HCT116 (cell line): Measurements from ENCODE around the gene SMIM20. TPM values are rescaled to one million over a fixed set of nuclear protein-coding genes. Genes with fewer than 3 reads are reported as not detected.

ENCODE experiments used
- ATAC-seq: fragments of 200-7000 bp; cut with Tn5 transposase; 2 replicates; pipeline ENCODE4 v1.9.1; 2020; ENCODE audit warnings: mild to moderate bottlenecking, moderate library complexity
- BruUV-seq: library from RNA; stranded (reverse); fragments of 400-500 nt; replicated peaks from 2 replicates; lab custom pipeline; 2021; lab: Mats Ljungman, UMichigan
- CTCF ChIA-PET: fragments of 300-600 bp; sonication (Branson Sonifier 250); formaldehyde crosslinking; loops from one replicate; lab custom pipeline; 2021; ENCODE audit warnings: antibody characterized with exemption; lab: Charles Lee
- POLR2A ChIA-PET: fragments of 300-600, 350-600 bp; sonication (Branson Sonifier 250); formaldehyde crosslinking; loops from one replicate; lab custom pipeline; 2021; ENCODE audit warnings: antibody characterized with exemption; lab: Charles Lee
- RAD21 ChIA-PET, 2 experiments: fragments of 300-600 bp; sonication (Branson Sonifier 250); formaldehyde crosslinking; loops; one replicate each; lab custom pipeline; 2023; ENCODE audit warnings: low total read pairs in 2 of 2; ENCODE audit not compliant: uncharacterized antibody in 2 of 2, unreplicated experiment in 2 of 2, low non-redundant PET in 1 of 2; lab: Charles Lee
- DNase-seq: peaks from one replicate; pipeline ENCODE4 v3.0.0-alpha.2; 2010; ENCODE audit warnings: low read depth, low spot score
- H2AFZ ChIP-seq: fragments of 200-600 bp; shearing (Covaris generic), sonication (generic); 2 replicates; pipeline ENCODE4 v1.6.1; 2017; ENCODE audit warnings: low read depth, mixed run types, mixed read lengths, antibody characterized with exemption, low read length; ENCODE audit not compliant: poor library complexity, severe bottlenecking
- H3K27ac ChIP-seq: 2 replicates; pipeline ENCODE4 v1.5.1; 2012; ENCODE audit warnings: low read depth, low read length
- H3K27me3 ChIP-seq: fragments of 200-600 bp; sonication (generic); 2 replicates; pipeline ENCODE4 v1.6.1; 2016; ENCODE audit warnings: mixed run types, low read length, mixed read lengths; ENCODE audit not compliant: insufficient read depth
- H3K36me3 ChIP-seq, 2 experiments: fragments of 200-500 bp in 1 of 2; fragments of 200-600 bp in 1 of 2; sonication (Bioruptor generic) in 1 of 2; sonication (generic) in 1 of 2; 2 replicates each; pipeline versions ENCODE4 v1.5.1 to v1.6.1; 2014 to 2016; ENCODE audit warnings: low read length in 2 of 2, inconsistent platforms in 1 of 2, mixed read lengths in 1 of 2, mixed run types in 1 of 2; ENCODE audit not compliant: insufficient read depth in 2 of 2, control insufficient read depth in 1 of 2
- H3K4me1 ChIP-seq, 2 experiments: fragments of 200-600 bp in 1 of 2; sonication (generic) in 1 of 2; 2 replicates each; pipeline versions ENCODE4 v1.5.1 to v1.6.1; 2012 to 2017; ENCODE audit warnings: low read length in 2 of 2, inconsistent platforms in 1 of 2, mild to moderate bottlenecking in 1 of 2, mixed read lengths in 1 of 2, mixed run types in 1 of 2, moderate library complexity in 1 of 2; ENCODE audit not compliant: insufficient read depth in 2 of 2, control insufficient read depth in 1 of 2
- H3K4me2 ChIP-seq: fragments of 200-600 bp; sonication (generic); 2 replicates; pipeline ENCODE4 v1.6.1; 2017; ENCODE audit warnings: mixed run types, low read length, mixed read lengths
- H3K4me3 ChIP-seq, 2 experiments: fragments of 200-600 bp in 1 of 2; sonication (generic) in 1 of 2; replicated peaks in 1 of 2; 2 replicates each; pipeline ENCODE4 v1.5.1; 2011 to 2016; ENCODE audit warnings: low read length in 2 of 2, control low read depth in 1 of 2, low read depth in 1 of 2, mild to moderate bottlenecking in 1 of 2, mixed read lengths in 1 of 2, mixed run types in 1 of 2
- H3K79me2 ChIP-seq: fragments of 200-600 bp; sonication (generic); 2 replicates; pipeline ENCODE4 v1.6.1; 2017; ENCODE audit warnings: mild to moderate bottlenecking, mixed run types, low read length, moderate library complexity, mixed read lengths; ENCODE audit not compliant: insufficient read depth
- H3K9ac ChIP-seq: fragments of 200-600 bp; sonication (generic); 2 replicates; pipeline ENCODE4 v1.6.1; 2016; ENCODE audit warnings: low read length, mixed read lengths
- H3K9me2 ChIP-seq: fragments of 200-600 bp; sonication (generic), shearing (Covaris generic); 2 replicates; pipeline ENCODE4 v1.6.1; 2017; ENCODE audit warnings: mixed run types, mild to moderate bottlenecking, moderate library complexity; ENCODE audit not compliant: insufficient read depth
- H3K9me3 ChIP-seq, 2 experiments: fragments of 200-500 bp in 1 of 2; fragments of 200-600 bp in 1 of 2; sonication (Bioruptor generic) in 1 of 2; sonication (generic) in 1 of 2; 2 replicates each; pipeline ENCODE4 v1.6.1; 2014 to 2017; ENCODE audit warnings: low read length in 2 of 2, mixed read lengths in 2 of 2, inconsistent platforms in 1 of 2, low read depth in 1 of 2, mild to moderate bottlenecking in 1 of 2, mixed run types in 1 of 2, moderate library complexity in 1 of 2; ENCODE audit not compliant: control insufficient read depth in 1 of 2, insufficient read depth in 1 of 2
- H4K20me1 ChIP-seq: fragments of 200-600 bp; sonication (generic), shearing (Covaris generic); 2 replicates; pipeline ENCODE4 v1.6.1; 2017; ENCODE audit warnings: mixed run types, mild to moderate bottlenecking, moderate library complexity; ENCODE audit not compliant: insufficient read depth
- CEBPB ChIP-seq: IDR thresholded peaks from 2 replicates; pipeline ENCODE4 v1.6.1; 2012; ENCODE audit warnings: low read depth
- EGR1 ChIP-seq: IDR thresholded peaks from 2 replicates; pipeline ENCODE4 v1.6.1; 2012; ENCODE audit warnings: low read depth
- ELF1 ChIP-seq: IDR thresholded peaks from 2 replicates; pipeline ENCODE4 v1.6.1; 2012; ENCODE audit warnings: low read depth, borderline replicate concordance
- EZH2phosphoT487 ChIP-seq: fragments of 200-600 bp; IDR thresholded peaks from 2 replicates; pipeline ENCODE4 v1.6.1; 2018; ENCODE audit warnings: antibody characterized with exemption, borderline replicate concordance
- FOSL1 ChIP-seq: IDR thresholded peaks from 2 replicates; pipeline ENCODE4 v1.6.1; 2012; ENCODE audit warnings: low read depth
- JUND ChIP-seq: IDR thresholded peaks from 2 replicates; pipeline ENCODE4 v1.6.1; 2012
- POLR2AphosphoS5 ChIP-seq: IDR thresholded peaks from 2 replicates; pipeline ENCODE4 v1.6.1; 2011; ENCODE audit warnings: mild to moderate bottlenecking, low read depth, low read length, moderate library complexity
- RAD21 ChIP-seq: IDR thresholded peaks from 2 replicates; pipeline ENCODE4 v1.6.1; 2012; ENCODE audit warnings: low read depth, mild to moderate bottlenecking
- SIN3A ChIP-seq: IDR thresholded peaks from 2 replicates; pipeline ENCODE4 v1.6.1; 2012; ENCODE audit warnings: low read depth
- SP1 ChIP-seq: IDR thresholded peaks from 2 replicates; pipeline ENCODE4 v1.6.1; 2012; ENCODE audit warnings: low read depth
- ZFX ChIP-seq: fragments of 450-650 bp; IDR thresholded peaks from 2 replicates; pipeline ENCODE4 v1.6.1; 2017
- intact Hi-C: fragments of 100-400 bp; cut with micrococcal nuclease; formaldehyde crosslinking; loops from 2 replicates; pipeline ENCODE4 v1.10.0; 2022
- total RNA-seq: library from RNA; stranded (reverse); gene quantifications from one replicate; pipeline ENCODE4 v1.2.1, GENCODE V29; 2021; ENCODE audit not compliant: unreplicated experiment
- TF ChIP-seq, protein P1 (sequence below), 3 experiments: fragments of 200-600 bp in 1 of 3; sonication (generic) in 1 of 3; IDR thresholded peaks in 2 of 3; conservative IDR thresholded peaks in 1 of 3; 2 replicates each; pipeline ENCODE4 v1.5.1; 2012 to 2017; ENCODE audit warnings: low read depth in 2 of 3, low read length in 2 of 3, antibody characterized with exemption in 1 of 3, borderline replicate concordance in 1 of 3, control low read depth in 1 of 3, mild to moderate bottlenecking in 1 of 3, mixed read lengths in 1 of 3, mixed run types in 1 of 3, moderate library complexity in 1 of 3; ENCODE audit not compliant: insufficient read depth in 1 of 3
- TF ChIP-seq, protein P2 (sequence below): IDR thresholded peaks from 2 replicates; pipeline ENCODE4 v1.6.1; 2012
- TF ChIP-seq, protein P3 (sequence below): IDR thresholded peaks from 2 replicates; pipeline ENCODE4 v1.6.1; 2011; ENCODE audit warnings: mild to moderate bottlenecking, low read length, moderate library complexity; ENCODE audit not compliant: insufficient replicate concordance; ENCODE audit errors: extremely low read depth

SMIM20 gene
- total RNA-seq, 1 experiment from 2014 or later, result 36.9 TPM

DNA sequence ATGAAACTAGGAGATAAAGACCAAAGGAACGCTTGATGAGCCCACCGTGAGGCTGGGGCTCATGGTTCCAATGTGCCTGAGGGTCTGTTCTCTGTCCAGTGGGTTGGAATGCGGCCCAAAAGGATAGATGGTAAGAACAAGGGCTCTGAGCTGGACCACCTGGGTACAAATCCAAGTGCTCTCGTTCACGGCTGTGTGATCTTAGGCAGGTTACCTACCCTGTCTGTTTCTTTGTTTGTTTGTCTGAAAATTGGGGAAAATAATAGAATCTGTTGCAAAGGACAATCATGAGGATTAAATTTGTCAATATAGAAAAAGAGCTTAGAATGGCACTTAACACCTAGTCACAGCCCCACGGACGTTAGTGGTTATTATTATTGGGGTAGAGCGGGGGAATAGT is 36.0 kb downstream of the SMIM20 start:
- no peaks in the 10 kb centered on the region for H3K9me2 ChIP-seq
- no peak overlapping the region for H3K9ac ChIP-seq
- ATAC-seq (no peak), DNase-seq (no peak)
- H3K4me1 ChIP-seq, result peaks cover 8 to 45% of the 10 kb centered on the region in 2 experiments
- RAD21 ChIA-PET, result no interaction called here
- CTCF ChIA-PET, result no interaction called here
- no peaks in the 10 kb centered on the region for H3K9me3 ChIP-seq
- H2AFZ ChIP-seq, result no peak overlapping the region
- TF ChIP-seq, protein P1, sequence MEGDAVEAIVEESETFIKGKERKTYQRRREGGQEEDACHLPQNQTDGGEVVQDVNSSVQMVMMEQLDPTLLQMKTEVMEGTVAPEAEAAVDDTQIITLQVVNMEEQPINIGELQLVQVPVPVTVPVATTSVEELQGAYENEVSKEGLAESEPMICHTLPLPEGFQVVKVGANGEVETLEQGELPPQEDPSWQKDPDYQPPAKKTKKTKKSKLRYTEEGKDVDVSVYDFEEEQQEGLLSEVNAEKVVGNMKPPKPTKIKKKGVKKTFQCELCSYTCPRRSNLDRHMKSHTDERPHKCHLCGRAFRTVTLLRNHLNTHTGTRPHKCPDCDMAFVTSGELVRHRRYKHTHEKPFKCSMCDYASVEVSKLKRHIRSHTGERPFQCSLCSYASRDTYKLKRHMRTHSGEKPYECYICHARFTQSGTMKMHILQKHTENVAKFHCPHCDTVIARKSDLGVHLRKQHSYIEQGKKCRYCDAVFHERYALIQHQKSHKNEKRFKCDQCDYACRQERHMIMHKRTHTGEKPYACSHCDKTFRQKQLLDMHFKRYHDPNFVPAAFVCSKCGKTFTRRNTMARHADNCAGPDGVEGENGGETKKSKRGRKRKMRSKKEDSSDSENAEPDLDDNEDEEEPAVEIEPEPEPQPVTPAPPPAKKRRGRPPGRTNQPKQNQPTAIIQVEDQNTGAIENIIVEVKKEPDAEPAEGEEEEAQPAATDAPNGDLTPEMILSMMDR (IDR thresholded peaks at IDR 0.05 in 2 of 3, conservative IDR thresholded peaks at IDR 0.05 in 1 of 3; ENCODE audit: borderline replicate concordance in 1 of 3, insufficient read depth in 1 of 3, low read depth in 2 of 3, low read length in 2 of 3), result no peak
- TF ChIP-seq ELF1, result no peak
- TF ChIP-seq, protein P2, sequence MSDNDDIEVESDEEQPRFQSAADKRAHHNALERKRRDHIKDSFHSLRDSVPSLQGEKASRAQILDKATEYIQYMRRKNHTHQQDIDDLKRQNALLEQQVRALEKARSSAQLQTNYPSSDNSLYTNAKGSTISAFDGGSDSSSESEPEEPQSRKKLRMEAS, result no peak
- TF ChIP-seq FOSL1, result no peak
- no peak for TF ChIP-seq EZH2phosphoT487
- TF ChIP-seq EGR1, result no peak
- TF ChIP-seq CEBPB, result no peak
- TF ChIP-seq SIN3A, result no peak
- no peak for TF ChIP-seq JUND
- TF ChIP-seq, protein P3, sequence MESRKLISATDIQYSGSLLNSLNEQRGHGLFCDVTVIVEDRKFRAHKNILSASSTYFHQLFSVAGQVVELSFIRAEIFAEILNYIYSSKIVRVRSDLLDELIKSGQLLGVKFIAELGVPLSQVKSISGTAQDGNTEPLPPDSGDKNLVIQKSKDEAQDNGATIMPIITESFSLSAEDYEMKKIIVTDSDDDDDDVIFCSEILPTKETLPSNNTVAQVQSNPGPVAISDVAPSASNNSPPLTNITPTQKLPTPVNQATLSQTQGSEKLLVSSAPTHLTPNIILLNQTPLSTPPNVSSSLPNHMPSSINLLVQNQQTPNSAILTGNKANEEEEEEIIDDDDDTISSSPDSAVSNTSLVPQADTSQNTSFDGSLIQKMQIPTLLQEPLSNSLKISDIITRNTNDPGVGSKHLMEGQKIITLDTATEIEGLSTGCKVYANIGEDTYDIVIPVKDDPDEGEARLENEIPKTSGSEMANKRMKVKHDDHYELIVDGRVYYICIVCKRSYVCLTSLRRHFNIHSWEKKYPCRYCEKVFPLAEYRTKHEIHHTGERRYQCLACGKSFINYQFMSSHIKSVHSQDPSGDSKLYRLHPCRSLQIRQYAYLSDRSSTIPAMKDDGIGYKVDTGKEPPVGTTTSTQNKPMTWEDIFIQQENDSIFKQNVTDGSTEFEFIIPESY, result no peak
- no peak for TF ChIP-seq POLR2AphosphoS5
- no peak for TF ChIP-seq RAD21
- TF ChIP-seq SP1, result no peak
- no peak for TF ChIP-seq ZFX
- H3K36me3 ChIP-seq, result no peaks in the 10 kb centered on the region
- POLR2A ChIA-PET, result no interaction called here
- no peak overlapping the region for H3K27ac ChIP-seq
- H4K20me1 ChIP-seq, result no peaks in the 10 kb centered on the region
- H3K27me3 ChIP-seq, result no peaks in the 10 kb centered on the region
- H3K79me2 ChIP-seq, result no peaks in the 10 kb centered on the region
- no peak overlapping the region for H3K4me3 ChIP-seq
- H3K4me2 ChIP-seq, result no peak overlapping the region
- BruUV-seq, result no TSS peak
- intact Hi-C loops, result no loop called here
